Measurements from ENCODE around the gene MYMX.

MYMX gene

GRCh38 chr6:44232676-44233566 is 16.2 kb downstream of the MYMX start:
- no peak for DNase-seq (ENCODE audit: low read depth in 2 of 2)

GRCh38 chr6:44233567-44234100 is 16.9 kb downstream of the MYMX start:
- DNase-seq (ENCODE audit: low read depth in 2 of 2) = no peak

- peak in 1 of 2 experiments; percentile 49 for DNase-seq (ENCODE audit: low read depth in 2 of 2)
These were observed 17.6 kb downstream of the MYMX start for GRCh38 chr6:44234101-44235025.

- DNase-seq (ENCODE audit: low read depth in 2 of 2) = no peak
These were observed 18.5 kb downstream of the MYMX start for GRCh38 chr6:44235269-44235668.

GRCh38 chr6:44235891-44236516 is 19.3 kb downstream of the MYMX start:
- no peak for DNase-seq (ENCODE audit: low read depth in 2 of 2)

GRCh38 chr6:44237021-44237812 is 20.5 kb downstream of the MYMX start:
- DNase-seq (ENCODE audit: low read depth in 2 of 2) = peak; percentile 64 to 69

- DNase-seq (ENCODE audit: low read depth in 2 of 2) = peak in 1 of 2 experiments; percentile 19
These were observed 21.2 kb downstream of the MYMX start for GRCh38 chr6:44237813-44238433.

GRCh38 chr6:44238687-44239350 is 22.1 kb downstream of the MYMX start:
- no peak for DNase-seq (ENCODE audit: low read depth in 2 of 2)

- DNase-seq (ENCODE audit: low read depth in 2 of 2) = no peak
These were observed 26.6 kb downstream of the MYMX start for GRCh38 chr6:44243345-44243744.

GRCh38 chr6:44245391-44245911 is 28.7 kb downstream of the MYMX start:
- DNase-seq (ENCODE audit: low read depth in 2 of 2) = no peak

- peak in 1 of 2 experiments; percentile 57 for DNase-seq (ENCODE audit: low read depth in 2 of 2)
These were observed 29.4 kb downstream of the MYMX start for GRCh38 chr6:44245912-44246662.

GRCh38 chr6:44246663-44247337 is 30.1 kb downstream of the MYMX start, which contains the start of gene HSP90AB1:
TSS of gene HSP90AB1 (plus strand) at chr6:44247101. CDS start at chr6:44248630, 1,529 bp downstream.
- peak; percentile 94 to 95 for DNase-seq (ENCODE audit: low read depth in 2 of 2)

GRCh38 chr6:44247338-44248302 is 30.9 kb downstream of the MYMX start:
- DNase-seq (ENCODE audit: low read depth in 2 of 2) = no peak

- DNase-seq (ENCODE audit: low read depth in 2 of 2) = no peak
These were observed 31.9 kb downstream of the MYMX start for GRCh38 chr6:44248579-44248978.

GRCh38 chr6:44249082-44249748 is 32.5 kb downstream of the MYMX start:
- no peak for DNase-seq (ENCODE audit: low read depth in 2 of 2)

- no peak for DNase-seq (ENCODE audit: low read depth in 2 of 2)
These were observed 33.5 kb downstream of the MYMX start for GRCh38 chr6:44250067-44250717.
